ENCODE results near the gene DOCK11. TPM values are rescaled to one million over a fixed set of nuclear protein-coding genes. Genes with fewer than 3 reads are reported as not detected.

DOCK11 gene
- polyA plus RNA-seq, 1 experiment = 26.4 TPM

DNA sequence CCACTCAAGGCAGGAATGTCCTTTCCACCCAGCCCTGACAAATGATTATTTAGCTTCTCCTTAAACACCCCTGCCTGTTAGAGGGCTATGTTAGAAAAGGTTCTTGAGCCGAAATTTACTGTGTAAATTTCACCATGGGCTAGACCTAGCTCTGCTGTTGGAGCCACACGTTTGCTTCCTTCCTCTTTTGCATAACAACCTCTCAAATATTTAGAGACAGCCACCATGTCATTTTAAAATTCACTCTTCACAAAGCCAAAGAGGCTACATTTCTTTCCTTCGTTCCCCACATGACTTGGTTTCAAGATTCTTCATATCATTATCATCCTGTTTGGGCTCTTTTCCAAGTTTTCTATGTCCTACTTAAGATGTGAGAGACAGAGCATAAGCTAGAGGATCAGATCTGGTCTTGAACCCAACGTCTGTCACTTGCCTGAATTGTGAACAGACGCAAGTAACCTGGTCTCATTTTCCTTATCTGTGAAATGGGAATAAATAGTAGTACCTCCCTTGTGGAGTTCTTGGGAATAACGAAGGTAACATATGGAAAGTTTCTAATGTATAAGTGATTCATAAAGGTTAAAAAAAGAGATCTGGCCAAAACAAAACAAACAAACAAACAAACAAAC lies 6.7 kb downstream of the DOCK11 start:
- Histone ChIP-seq H3K4me3 (ENCODE audit: low read depth, low read length) (no peak overlapping the region), H3K9me3 (ENCODE audit: control insufficient read depth, insufficient read depth, low read length) (no peaks in the 10 kb centered on the region), H3K27me3 (ENCODE audit: control insufficient read depth, insufficient read depth, low read length) (no peaks in the 10 kb centered on the region), H3K27ac (ENCODE audit: low read depth, low read length) (no peak overlapping the region)
- no peak for DNase-seq (ENCODE audit: low read depth, low spot score)
- POLR2A ChIA-PET = no interaction called here
- TF ChIP-seq, protein P1, sequence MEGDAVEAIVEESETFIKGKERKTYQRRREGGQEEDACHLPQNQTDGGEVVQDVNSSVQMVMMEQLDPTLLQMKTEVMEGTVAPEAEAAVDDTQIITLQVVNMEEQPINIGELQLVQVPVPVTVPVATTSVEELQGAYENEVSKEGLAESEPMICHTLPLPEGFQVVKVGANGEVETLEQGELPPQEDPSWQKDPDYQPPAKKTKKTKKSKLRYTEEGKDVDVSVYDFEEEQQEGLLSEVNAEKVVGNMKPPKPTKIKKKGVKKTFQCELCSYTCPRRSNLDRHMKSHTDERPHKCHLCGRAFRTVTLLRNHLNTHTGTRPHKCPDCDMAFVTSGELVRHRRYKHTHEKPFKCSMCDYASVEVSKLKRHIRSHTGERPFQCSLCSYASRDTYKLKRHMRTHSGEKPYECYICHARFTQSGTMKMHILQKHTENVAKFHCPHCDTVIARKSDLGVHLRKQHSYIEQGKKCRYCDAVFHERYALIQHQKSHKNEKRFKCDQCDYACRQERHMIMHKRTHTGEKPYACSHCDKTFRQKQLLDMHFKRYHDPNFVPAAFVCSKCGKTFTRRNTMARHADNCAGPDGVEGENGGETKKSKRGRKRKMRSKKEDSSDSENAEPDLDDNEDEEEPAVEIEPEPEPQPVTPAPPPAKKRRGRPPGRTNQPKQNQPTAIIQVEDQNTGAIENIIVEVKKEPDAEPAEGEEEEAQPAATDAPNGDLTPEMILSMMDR (IDR thresholded peaks at IDR 0.05; ENCODE audit: low read depth, low read length) = no peak
- CTCF ChIA-PET = no interaction called here

DNA sequence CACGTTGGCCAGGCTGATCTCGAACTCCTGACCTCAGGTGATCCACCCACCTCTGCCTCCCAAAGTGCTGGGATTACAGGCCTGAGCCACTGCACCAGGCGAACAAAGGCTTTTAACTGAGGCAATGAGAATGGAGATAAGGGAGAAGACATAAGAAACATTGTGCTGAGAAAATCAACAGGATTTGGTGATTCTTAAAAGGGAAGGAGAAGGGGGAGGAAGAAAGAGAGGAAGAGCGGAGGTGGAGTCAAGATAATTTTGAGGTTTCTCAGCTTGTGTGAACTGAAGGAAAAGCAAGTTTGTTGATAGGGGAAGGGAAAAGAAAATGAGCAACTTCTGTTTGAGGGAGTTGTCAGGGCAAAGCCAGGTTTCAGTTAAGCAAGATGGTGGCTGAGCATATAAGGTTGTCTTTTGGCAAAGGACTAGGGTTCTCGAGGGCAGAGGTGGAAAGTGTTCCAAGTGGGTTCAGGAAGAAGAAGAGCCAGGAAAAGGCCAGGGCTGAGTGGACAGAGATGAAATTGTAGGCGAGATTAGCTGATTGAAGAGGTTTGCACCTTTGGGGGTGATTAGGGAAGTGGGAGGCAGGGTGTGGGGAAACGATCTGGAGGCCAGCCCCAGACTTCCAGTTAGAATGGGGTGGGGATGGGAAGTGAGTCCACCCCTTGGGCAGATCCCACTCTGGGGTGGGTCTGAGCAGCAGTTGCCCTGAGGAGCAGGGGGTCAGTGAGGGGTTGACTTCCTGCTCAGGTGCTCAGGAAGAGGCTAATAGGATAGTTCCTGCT lies 7.8 kb downstream of the DOCK11 start:
- no peaks in the 10 kb centered on the region for H3K9me3 ChIP-seq (ENCODE audit: control insufficient read depth, insufficient read depth, low read length)
- H3K27me3 ChIP-seq (ENCODE audit: control insufficient read depth, insufficient read depth, low read length) = no peaks in the 10 kb centered on the region
- H3K4me3 ChIP-seq (ENCODE audit: low read depth, low read length) = no peak overlapping the region
- DNase-seq (ENCODE audit: low read depth, low spot score) = no peak
- TF ChIP-seq, protein P1 (IDR thresholded peaks at IDR 0.05; ENCODE audit: low read depth, low read length) = no peak
- ChIA-PET POLR2A (no interaction called here), CTCF (no interaction called here)
- H3K27ac ChIP-seq (ENCODE audit: low read depth, low read length) = no peak overlapping the region

DNA sequence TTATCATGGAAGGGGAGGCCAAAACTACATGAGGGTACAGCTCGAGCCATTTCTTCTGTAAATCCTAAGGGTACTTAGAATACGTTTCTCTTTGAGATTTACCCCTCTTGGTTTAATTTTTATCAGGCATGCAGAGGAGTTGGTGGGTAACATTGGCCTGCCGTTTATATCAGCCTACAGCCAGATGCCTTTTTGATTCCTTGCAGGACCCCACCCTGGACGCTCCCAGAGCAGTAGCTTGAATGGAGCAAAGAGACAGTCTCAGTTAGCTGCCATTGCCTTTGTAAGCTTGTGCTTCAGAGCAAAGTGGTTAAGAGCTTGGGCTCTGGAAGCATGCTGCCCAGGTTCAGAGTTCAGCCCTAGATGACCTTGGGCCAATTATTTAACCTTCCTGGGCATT lies 9.0 kb downstream of the DOCK11 start:
- CTCF ChIA-PET = no interaction called here
- Histone ChIP-seq H3K27me3 (ENCODE audit: control insufficient read depth, insufficient read depth, low read length) (no peaks in the 10 kb centered on the region), H3K27ac (ENCODE audit: low read depth, low read length) (no peak overlapping the region), H3K4me3 (ENCODE audit: low read depth, low read length) (no peak overlapping the region), H3K9me3 (ENCODE audit: control insufficient read depth, insufficient read depth, low read length) (no peaks in the 10 kb centered on the region)
- DNase-seq (ENCODE audit: low read depth, low spot score) = no peak
- TF ChIP-seq, protein P1 (IDR thresholded peaks at IDR 0.05; ENCODE audit: low read depth, low read length) = no peak
- POLR2A ChIA-PET = no interaction called here

DNA sequence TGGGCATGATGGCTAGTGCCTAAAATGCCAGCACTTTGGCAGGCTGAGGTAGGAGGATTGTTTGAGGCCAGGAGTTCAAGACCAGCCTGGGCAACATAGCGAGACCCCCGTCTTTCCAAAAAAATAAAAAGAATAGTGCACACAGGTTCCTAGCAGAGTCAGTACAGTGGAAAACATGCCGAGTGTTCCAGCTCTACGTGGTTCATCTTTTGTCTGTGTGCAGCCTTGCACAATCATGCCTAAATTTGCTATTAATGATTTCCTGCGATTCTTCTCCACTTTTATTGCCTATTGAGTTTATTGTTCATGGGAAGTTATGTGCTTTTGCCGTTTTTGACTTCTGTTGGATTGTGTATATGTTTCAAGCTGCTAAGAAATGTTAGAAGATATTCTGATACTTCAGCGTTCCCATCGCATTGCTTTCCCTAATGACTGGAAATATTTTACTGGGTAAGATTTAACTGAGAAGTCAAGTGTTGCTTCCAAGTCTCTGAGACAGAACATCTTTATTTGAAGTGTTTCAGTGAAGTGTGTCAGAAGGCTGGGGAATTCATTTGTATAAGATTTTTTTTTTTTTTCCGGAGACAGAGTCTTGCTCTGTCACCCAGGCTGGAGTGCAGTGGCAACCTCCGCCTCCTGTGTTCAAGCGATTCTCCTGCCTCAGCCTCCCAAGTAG lies 11.3 kb downstream of the DOCK11 start:
- H3K4me3 ChIP-seq (ENCODE audit: low read depth, low read length) = no peak overlapping the region
- no peak for DNase-seq (ENCODE audit: low read depth, low spot score)
- TF ChIP-seq, protein P1 (IDR thresholded peaks at IDR 0.05; ENCODE audit: low read depth, low read length) = no peak
- H3K9me3 ChIP-seq (ENCODE audit: control insufficient read depth, insufficient read depth, low read length) = no peaks in the 10 kb centered on the region
- ChIA-PET CTCF (no interaction called here), POLR2A (no interaction called here)
- no peak overlapping the region for H3K27ac ChIP-seq (ENCODE audit: low read depth, low read length)
- H3K27me3 ChIP-seq (ENCODE audit: control insufficient read depth, insufficient read depth, low read length) = no peaks in the 10 kb centered on the region

DNA sequence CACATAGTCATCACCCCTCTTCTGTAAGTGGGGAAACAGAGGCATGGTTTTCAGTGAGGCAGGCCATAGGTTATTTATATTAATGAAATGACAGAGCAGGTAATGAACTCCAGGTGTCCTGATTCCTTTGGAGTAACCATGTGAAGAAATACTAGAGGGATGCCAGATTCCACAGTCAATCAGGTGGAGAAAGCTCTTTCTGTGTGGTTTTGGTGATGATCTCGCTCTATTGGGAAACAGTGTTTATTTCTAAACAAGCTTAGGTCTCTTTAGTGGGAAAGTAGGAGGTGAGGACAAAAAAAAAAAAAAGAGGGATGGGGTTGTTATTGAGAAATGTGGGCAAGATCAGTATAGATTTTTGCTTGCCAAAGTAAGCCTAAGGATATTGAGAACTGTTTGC lies 12.2 kb downstream of the DOCK11 start:
- H3K4me3 ChIP-seq (ENCODE audit: low read depth, low read length) = no peak overlapping the region
- POLR2A ChIA-PET = no interaction called here
- no peaks in the 10 kb centered on the region for H3K9me3 ChIP-seq (ENCODE audit: control insufficient read depth, insufficient read depth, low read length)
- CTCF ChIA-PET = interaction anchor here (2.4 kb wide), 1 partner anchor 8 kb away, joined by 6 read pairs; no protein-coding TSS in a partner anchor
- TF ChIP-seq, protein P1 (IDR thresholded peaks at IDR 0.05; ENCODE audit: low read depth, low read length) = no peak
- DNase-seq (ENCODE audit: low read depth, low spot score) = no peak
- no peak overlapping the region for H3K27ac ChIP-seq (ENCODE audit: low read depth, low read length)
- H3K27me3 ChIP-seq (ENCODE audit: control insufficient read depth, insufficient read depth, low read length) = no peaks in the 10 kb centered on the region

All from AG04450 (cell line).